HEK293 (cell line): ENCODE results near the gene CRACR2A.

Source experiments
- CTCF ChIA-PET: fragments of 350-600 bp; formaldehyde crosslinking; extraction: SDS; loops from one replicate; lab custom pipeline; 2021; ENCODE audit warnings: antibody characterized with exemption; lab: Yijun Ruan, JAX
- POLR2A ChIA-PET: fragments of 300-600 bp; formaldehyde crosslinking; extraction: SDS; loops from one replicate; lab custom pipeline; 2020; ENCODE audit warnings: antibody characterized with exemption, inconsistent platforms; lab: Yijun Ruan, JAX
- H3K27ac ChIP-seq: fragments of 200-500 bp; sonication (Bioruptor generic); 2 replicates; pipeline ENCODE4 v1.5.1; 2014; ENCODE audit warnings: low read depth, low read length, control low read depth, inconsistent platforms; ENCODE audit errors: extremely low read depth
- H3K36me3 ChIP-seq, 2 experiments: fragments of 200-500 bp in 1 of 2; sonication (Bioruptor generic) in 1 of 2; 1 replicate in 1 of 2; 2 replicates in 1 of 2; pipeline ENCODE4 v1.5.1; 2014 to 2017; ENCODE audit warnings: inconsistent platforms in 2 of 2, low read length in 2 of 2; ENCODE audit not compliant: control insufficient read depth in 2 of 2, insufficient read depth in 1 of 2
- H3K4me1 ChIP-seq: fragments of 200-500 bp; sonication (Bioruptor generic); 2 replicates; pipeline ENCODE4 v1.5.1; 2014; ENCODE audit warnings: mild to moderate bottlenecking, low read length, inconsistent platforms; ENCODE audit not compliant: control insufficient read depth, insufficient read depth
- H3K4me3 ChIP-seq: 2 replicates; pipeline ENCODE4 v1.5.1; 2011; ENCODE audit warnings: low read depth, mild to moderate bottlenecking, control low read depth, low read length, moderate library complexity
- H3K9me3 ChIP-seq: fragments of 200-500 bp; sonication (Bioruptor generic); 2 replicates; pipeline ENCODE4 v1.5.1; 2014; ENCODE audit warnings: low read depth, low read length, inconsistent platforms; ENCODE audit not compliant: control insufficient read depth, insufficient read depth
- EGR2 ChIP-seq: fragments of 450-650 bp; formaldehyde crosslinking; IDR thresholded peaks from 2 replicates; pipeline ENCODE4 v1.5.1; 2016; ENCODE audit warnings: low read depth, missing biosample characterization, missing genetic modification characterization
- GLI2 ChIP-seq: fragments of 450-650 bp; formaldehyde crosslinking; IDR thresholded peaks from 2 replicates; pipeline ENCODE4; 2017; ENCODE audit warnings: missing biosample characterization, missing genetic modification characterization, low read depth, borderline replicate concordance
- HIC1 ChIP-seq: fragments of 450-650 bp; formaldehyde crosslinking; IDR thresholded peaks from 2 replicates; pipeline ENCODE4 v1.5.1; 2016; ENCODE audit warnings: missing biosample characterization, missing genetic modification characterization
- HOXC10 ChIP-seq: sonication (generic); formaldehyde crosslinking; IDR thresholded peaks from 2 replicates; pipeline ENCODE4 v1.8.1; 2023; ENCODE audit warnings: mild to moderate bottlenecking, missing genetic modification reagents
- KLF1 ChIP-seq: fragments of 450-650 bp; formaldehyde crosslinking; IDR thresholded peaks from 2 replicates; pipeline ENCODE4 v1.5.1; 2016; ENCODE audit warnings: missing biosample characterization, missing genetic modification characterization
- ZFHX2 ChIP-seq: fragments of 450-650 bp; formaldehyde crosslinking; conservative IDR thresholded peaks from 2 replicates; pipeline ENCODE4 v1.5.1; 2016; ENCODE audit warnings: missing biosample characterization, missing genetic modification characterization
- ZFP37 ChIP-seq: fragments of 450-650 bp; formaldehyde crosslinking; IDR thresholded peaks from 2 replicates; pipeline ENCODE4 v1.5.1; 2016; ENCODE audit warnings: missing biosample characterization, missing genetic modification characterization
- ZNF146 ChIP-seq: fragments of 450-650 bp; formaldehyde crosslinking; IDR thresholded peaks from 2 replicates; pipeline ENCODE4 v1.5.1; 2016; ENCODE audit warnings: missing biosample characterization, missing genetic modification characterization
- ZNF148 ChIP-seq: fragments of 450-650 bp; formaldehyde crosslinking; IDR thresholded peaks from 2 replicates; pipeline ENCODE4 v1.5.0; 2017; ENCODE audit warnings: missing biosample characterization, missing genetic modification characterization, borderline replicate concordance
- ZNF26 ChIP-seq: fragments of 450-650 bp; formaldehyde crosslinking; IDR thresholded peaks from 2 replicates; pipeline ENCODE4 v1.5.1; 2016; ENCODE audit warnings: missing biosample characterization, missing genetic modification characterization
- ZNF292 ChIP-seq: fragments of 450-650 bp; formaldehyde crosslinking; IDR thresholded peaks from 2 replicates; pipeline ENCODE4 v1.5.1; 2016; ENCODE audit warnings: low read depth, missing biosample characterization, missing genetic modification characterization, borderline replicate concordance
- ZNF394 ChIP-seq: fragments of 450-650 bp; formaldehyde crosslinking; IDR thresholded peaks from 2 replicates; pipeline ENCODE4 v1.5.1; 2016; ENCODE audit warnings: missing biosample characterization, missing genetic modification characterization, mild to moderate bottlenecking, moderate library complexity, borderline replicate concordance
- ZNF596 ChIP-seq: fragments of 450-650 bp; IDR thresholded peaks from 2 replicates; pipeline ENCODE4 v1.5.0; 2018; ENCODE audit warnings: missing biosample characterization, mild to moderate bottlenecking, missing genetic modification characterization, moderate library complexity
- ZNF792 ChIP-seq: fragments of 450-650 bp; formaldehyde crosslinking; IDR thresholded peaks from 2 replicates; pipeline ENCODE4 v1.5.1; 2016; ENCODE audit warnings: missing biosample characterization, missing genetic modification characterization
- TF ChIP-seq, protein P1 (sequence below): fragments of 450-650 bp; formaldehyde crosslinking; IDR thresholded peaks from 2 replicates; pipeline ENCODE4 v1.5.1; 2016; ENCODE audit warnings: missing biosample characterization, missing genetic modification characterization
- TF ChIP-seq, protein P2 (sequence below): fragments of 450-650 bp; formaldehyde crosslinking; IDR thresholded peaks from 2 replicates; pipeline ENCODE4 v1.5.1; 2017; ENCODE audit warnings: missing biosample characterization, mild to moderate bottlenecking, missing genetic modification characterization, moderate library complexity

Gene CRACR2A

DNA sequence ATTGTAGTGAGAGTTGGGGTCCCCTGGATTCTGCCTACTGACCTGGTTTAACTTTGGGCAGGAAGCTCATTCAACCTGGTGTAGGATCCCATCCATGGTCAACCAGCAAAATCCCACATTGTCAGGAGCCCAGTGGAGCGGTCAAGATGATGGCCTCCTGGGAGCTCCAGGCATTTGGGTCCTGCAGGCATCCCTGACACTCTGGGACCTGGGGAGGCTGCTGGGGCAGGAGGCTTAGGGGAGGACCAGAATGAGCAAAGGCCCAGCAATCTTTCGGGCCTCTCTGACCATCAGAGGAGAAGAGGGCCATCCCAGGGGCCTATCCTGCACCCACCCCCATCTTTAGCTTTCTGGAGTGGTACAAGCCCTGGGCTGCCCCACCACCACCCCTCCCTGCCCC, 157.9 kb downstream of the CRACR2A start (continued):
- TF ChIP-seq, protein P1, sequence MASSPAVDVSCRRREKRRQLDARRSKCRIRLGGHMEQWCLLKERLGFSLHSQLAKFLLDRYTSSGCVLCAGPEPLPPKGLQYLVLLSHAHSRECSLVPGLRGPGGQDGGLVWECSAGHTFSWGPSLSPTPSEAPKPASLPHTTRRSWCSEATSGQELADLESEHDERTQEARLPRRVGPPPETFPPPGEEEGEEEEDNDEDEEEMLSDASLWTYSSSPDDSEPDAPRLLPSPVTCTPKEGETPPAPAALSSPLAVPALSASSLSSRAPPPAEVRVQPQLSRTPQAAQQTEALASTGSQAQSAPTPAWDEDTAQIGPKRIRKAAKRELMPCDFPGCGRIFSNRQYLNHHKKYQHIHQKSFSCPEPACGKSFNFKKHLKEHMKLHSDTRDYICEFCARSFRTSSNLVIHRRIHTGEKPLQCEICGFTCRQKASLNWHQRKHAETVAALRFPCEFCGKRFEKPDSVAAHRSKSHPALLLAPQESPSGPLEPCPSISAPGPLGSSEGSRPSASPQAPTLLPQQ (tag by site-specific recombination) = no peak
- TF ChIP-seq ZFP37 (tag by site-specific recombination) (no peak), ZNF792 (tag by site-specific recombination) (no peak), ZNF26 (tag by site-specific recombination) (no peak), ZNF394 (no peak), HIC1 (tag by site-specific recombination) (no peak)

GRCh38 chr12:3593906-3594483, 158.9 kb downstream of the CRACR2A start:
- Histone ChIP-seq H3K36me3 (no peaks in the 10 kb centered on the region), H3K4me1 (no peaks in the 10 kb centered on the region), H3K4me3 (no peak overlapping the region), H3K27ac (no peak overlapping the region), H3K9me3 (no peaks in the 10 kb centered on the region)
- ChIA-PET CTCF (no interaction called here), POLR2A (no interaction called here)
- no peak for TF ChIP-seq ZNF148 (tag by site-specific recombination)
- peak; percentile 54 for TF ChIP-seq EGR2 (tag by site-specific recombination)

GRCh38 chr12:3592856-3593625, 159.9 kb downstream of the CRACR2A start:
- no peak for TF ChIP-seq ZFHX2 (tag by site-specific recombination)
- TF ChIP-seq ZNF292 (tag by site-specific recombination) = no peak
- no peak for TF ChIP-seq HOXC10 (CRISPR knock-in tag)
- TF ChIP-seq, protein P2, sequence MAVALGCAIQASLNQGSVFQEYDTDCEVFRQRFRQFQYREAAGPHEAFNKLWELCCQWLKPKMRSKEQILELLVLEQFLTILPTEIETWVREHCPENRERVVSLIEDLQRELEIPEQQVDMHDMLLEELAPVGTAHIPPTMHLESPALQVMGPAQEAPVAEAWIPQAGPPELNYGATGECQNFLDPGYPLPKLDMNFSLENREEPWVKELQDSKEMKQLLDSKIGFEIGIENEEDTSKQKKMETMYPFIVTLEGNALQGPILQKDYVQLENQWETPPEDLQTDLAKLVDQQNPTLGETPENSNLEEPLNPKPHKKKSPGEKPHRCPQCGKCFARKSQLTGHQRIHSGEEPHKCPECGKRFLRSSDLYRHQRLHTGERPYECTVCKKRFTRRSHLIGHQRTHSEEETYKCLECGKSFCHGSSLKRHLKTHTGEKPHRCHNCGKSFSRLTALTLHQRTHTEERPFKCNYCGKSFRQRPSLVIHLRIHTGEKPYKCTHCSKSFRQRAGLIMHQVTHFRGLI (tag by site-specific recombination) = no peak
- TF ChIP-seq ZNF146 (tag by site-specific recombination) = no peak
- no peak for TF ChIP-seq KLF1 (tag by site-specific recombination)
- TF ChIP-seq ZNF596 (tag by site-specific recombination) = no peak
- TF ChIP-seq GLI2 = no peak
- TF ChIP-seq, all 188 proteins: peak for 0
- CTCF ChIA-PET = no interaction called here
- POLR2A ChIA-PET = no interaction called here
- H3K27ac ChIP-seq = no peak overlapping the region
- H3K36me3 ChIP-seq = no peaks in the 10 kb centered on the region
- H3K4me3 ChIP-seq = no peak overlapping the region
- no peaks in the 10 kb centered on the region for H3K4me1 ChIP-seq
- no peaks in the 10 kb centered on the region for H3K9me3 ChIP-seq
